SK-N-SH treated with all-trans-retinoic acid at 6 μM for 48 hours (cell line): ENCODE results near the gene INPP5E.

Experiments used
- CSRNP3 ChIP-seq: fragments of 250-450 bp; sonication (Bioruptor Pico); IDR thresholded peaks from 2 replicates; pipeline ENCODE4 v1.5.1; 2021; ENCODE audit warnings: mild to moderate bottlenecking, moderate library complexity
- RARB ChIP-seq: fragments of 250-450 bp; sonication (Bioruptor Pico); IDR thresholded peaks from 2 replicates; pipeline ENCODE4 v1.8.0; 2021; ENCODE audit warnings: mild to moderate bottlenecking, moderate library complexity
- ZNF565 ChIP-seq: fragments of 450-650 bp; formaldehyde crosslinking; conservative IDR thresholded peaks from 2 replicates; pipeline ENCODE4 v1.5.0; 2020; ENCODE audit warnings: low read depth, mild to moderate bottlenecking, moderate library complexity
- TF ChIP-seq, protein P1 (sequence below): fragments of 250-450 bp; sonication (Bioruptor Pico); IDR thresholded peaks from 2 replicates; pipeline ENCODE4 v1.8.0; 2020; ENCODE audit warnings: mild to moderate bottlenecking, moderate library complexity, borderline replicate concordance

GRCh38 chr9:136381966-136382513 is 57.6 kb downstream of the INPP5E start:
- TF ChIP-seq ZNF565: no peak
- TF ChIP-seq RARB: no peak
- TF ChIP-seq, protein P1, sequence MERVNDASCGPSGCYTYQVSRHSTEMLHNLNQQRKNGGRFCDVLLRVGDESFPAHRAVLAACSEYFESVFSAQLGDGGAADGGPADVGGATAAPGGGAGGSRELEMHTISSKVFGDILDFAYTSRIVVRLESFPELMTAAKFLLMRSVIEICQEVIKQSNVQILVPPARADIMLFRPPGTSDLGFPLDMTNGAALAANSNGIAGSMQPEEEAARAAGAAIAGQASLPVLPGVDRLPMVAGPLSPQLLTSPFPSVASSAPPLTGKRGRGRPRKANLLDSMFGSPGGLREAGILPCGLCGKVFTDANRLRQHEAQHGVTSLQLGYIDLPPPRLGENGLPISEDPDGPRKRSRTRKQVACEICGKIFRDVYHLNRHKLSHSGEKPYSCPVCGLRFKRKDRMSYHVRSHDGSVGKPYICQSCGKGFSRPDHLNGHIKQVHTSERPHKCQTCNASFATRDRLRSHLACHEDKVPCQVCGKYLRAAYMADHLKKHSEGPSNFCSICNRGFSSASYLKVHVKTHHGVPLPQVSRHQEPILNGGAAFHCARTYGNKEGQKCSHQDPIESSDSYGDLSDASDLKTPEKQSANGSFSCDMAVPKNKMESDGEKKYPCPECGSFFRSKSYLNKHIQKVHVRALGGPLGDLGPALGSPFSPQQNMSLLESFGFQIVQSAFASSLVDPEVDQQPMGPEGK (CRISPR knock-in tag): no peak
- no peak for TF ChIP-seq CSRNP3 (CRISPR knock-in tag)
